Activated T-cell treated with anti-CD3 and anti-CD28 coated beads, Interleukin-2, amount 50 U/mL, for 24 hours (primary cell): ENCODE measurements around the gene TCAIM.

Source experiments
- DNase-seq: peaks from one replicate; pipeline ENCODE4 v3.0.0-alpha.2; 2020
- H3K27ac Mint-ChIP-seq: 2 replicates; pipeline ENCODE4 v1.8.0; 2020; ENCODE audit warnings: mild to moderate bottlenecking, mixed read lengths
- H3K27me3 Mint-ChIP-seq: 2 replicates; pipeline ENCODE4 v1.8.0; 2020; ENCODE audit warnings: mixed read lengths
- H3K36me3 Mint-ChIP-seq: 2 replicates; pipeline ENCODE4 v1.8.0; 2020; ENCODE audit warnings: low read depth, mixed read lengths
- H3K4me1 Mint-ChIP-seq: 2 replicates; pipeline ENCODE4 v1.8.0; 2020; ENCODE audit warnings: low read depth, mixed read lengths
- H3K4me3 Mint-ChIP-seq: 2 replicates; pipeline ENCODE4 v1.8.0; 2020; ENCODE audit warnings: mild to moderate bottlenecking, moderate library complexity, mixed read lengths
- H3K9me3 Mint-ChIP-seq: 2 replicates; pipeline ENCODE4 v1.8.0; 2020; ENCODE audit warnings: mixed read lengths

Gene TCAIM

GRCh38 chr3:44338010-44338827 is at the start of gene TCAIM:
Gene TCAIM, plus strand, starts transcription at chr3:44338766. Its CDS starts 16,017 bp downstream, at chr3:44354783.
- Mint-ChIP-seq H3K27ac (peak within 1 kb of the TSS; percentile 99), H3K27me3 (peaks cover 9% of the 10 kb centered on the region), H3K4me1 (peaks cover 29% of the 10 kb centered on the region), H3K9me3 (no peaks in the 10 kb centered on the region), H3K36me3 (peaks cover 20% of the 10 kb centered on the region), H3K4me3 (peak within 1 kb of the TSS; percentile 98)
- peak; percentile 99 for DNase-seq

GRCh38 chr3:44289882-44290462 is 48.6 kb upstream of the TCAIM start:
- no peaks in the 10 kb centered on the region for H3K9me3 Mint-ChIP-seq
- H3K27ac Mint-ChIP-seq = no peak overlapping the region
- H3K4me3 Mint-ChIP-seq = no peak overlapping the region
- H3K36me3 Mint-ChIP-seq = no peaks in the 10 kb centered on the region
- peaks cover 28% of the 10 kb centered on the region for H3K27me3 Mint-ChIP-seq
- H3K4me1 Mint-ChIP-seq = no peaks in the 10 kb centered on the region
- no peak for DNase-seq

- H3K27ac Mint-ChIP-seq = no peak overlapping the region
- no peaks in the 10 kb centered on the region for H3K9me3 Mint-ChIP-seq
- H3K4me3 Mint-ChIP-seq = no peak overlapping the region
- no peak for DNase-seq
- H3K27me3 Mint-ChIP-seq = peaks cover 41% of the 10 kb centered on the region
- H3K4me1 Mint-ChIP-seq = no peaks in the 10 kb centered on the region
- H3K36me3 Mint-ChIP-seq = no peaks in the 10 kb centered on the region
Measured at GRCh38 chr3:44292276-44292675, 46.3 kb upstream of the TCAIM start.

- peaks cover 41% of the 10 kb centered on the region for H3K27me3 Mint-ChIP-seq
- no peak overlapping the region for H3K27ac Mint-ChIP-seq
- DNase-seq = no peak
- H3K4me1 Mint-ChIP-seq = no peaks in the 10 kb centered on the region
- H3K36me3 Mint-ChIP-seq = no peaks in the 10 kb centered on the region
- H3K4me3 Mint-ChIP-seq = no peak overlapping the region
- H3K9me3 Mint-ChIP-seq = no peaks in the 10 kb centered on the region
Measured at GRCh38 chr3:44292947-44293346, 45.6 kb upstream of the TCAIM start.

- no peak for DNase-seq
- no peaks in the 10 kb centered on the region for H3K9me3 Mint-ChIP-seq
- no peak overlapping the region for H3K4me3 Mint-ChIP-seq
Measured at GRCh38 chr3:44297255-44297654, 41.3 kb upstream of the TCAIM start.

GRCh38 chr3:44301746-44302145 is 36.8 kb upstream of the TCAIM start:
- H3K4me3 Mint-ChIP-seq = no peak overlapping the region
- H3K27ac Mint-ChIP-seq = no peak overlapping the region
- no peaks in the 10 kb centered on the region for H3K36me3 Mint-ChIP-seq
- H3K9me3 Mint-ChIP-seq = no peaks in the 10 kb centered on the region
- peaks cover 12% of the 10 kb centered on the region for H3K27me3 Mint-ChIP-seq
- DNase-seq = no peak
- H3K4me1 Mint-ChIP-seq = peaks cover 6% of the 10 kb centered on the region

More at GRCh38 chr3:44297255-44297654, 41.3 kb upstream of the TCAIM start:
- Mint-ChIP-seq H3K36me3 (no peaks in the 10 kb centered on the region), H3K27ac (no peak overlapping the region), H3K4me1 (peaks cover 6% of the 10 kb centered on the region), H3K27me3 (peaks cover 24% of the 10 kb centered on the region)

GRCh38 chr3:44309500-44309899 is 29.1 kb upstream of the TCAIM start:
- Mint-ChIP-seq H3K36me3 (no peaks in the 10 kb centered on the region), H3K27ac (no peak overlapping the region), H3K4me3 (no peak overlapping the region), H3K4me1 (no peaks in the 10 kb centered on the region), H3K27me3 (peaks cover 20% of the 10 kb centered on the region), H3K9me3 (no peaks in the 10 kb centered on the region)
- DNase-seq = no peak

GRCh38 chr3:44318891-44319311 is 19.7 kb upstream of the TCAIM start:
- no peak for DNase-seq
- H3K36me3 Mint-ChIP-seq = no peaks in the 10 kb centered on the region
- no peaks in the 10 kb centered on the region for H3K9me3 Mint-ChIP-seq

GRCh38 chr3:44321335-44321734 is 17.2 kb upstream of the TCAIM start:
- H3K27ac Mint-ChIP-seq = no peak overlapping the region

More at GRCh38 chr3:44318891-44319311, 19.7 kb upstream of the TCAIM start:
- Mint-ChIP-seq H3K4me1 (peaks cover 3% of the 10 kb centered on the region), H3K4me3 (no peak overlapping the region), H3K27me3 (peaks cover 9% of the 10 kb centered on the region), H3K27ac (no peak overlapping the region)

GRCh38 chr3:44323341-44323955 is 15.1 kb upstream of the TCAIM start:
- Mint-ChIP-seq H3K27me3 (peaks cover 10% of the 10 kb centered on the region), H3K27ac (no peak overlapping the region), H3K4me3 (no peak overlapping the region), H3K36me3 (no peaks in the 10 kb centered on the region), H3K4me1 (peaks cover 3% of the 10 kb centered on the region), H3K9me3 (no peaks in the 10 kb centered on the region)
- peak; percentile 48 for DNase-seq

More at GRCh38 chr3:44321335-44321734, 17.2 kb upstream of the TCAIM start:
- H3K4me1 Mint-ChIP-seq = peaks cover 3% of the 10 kb centered on the region
- DNase-seq = no peak
- H3K9me3 Mint-ChIP-seq = no peaks in the 10 kb centered on the region
- no peak overlapping the region for H3K4me3 Mint-ChIP-seq
- H3K27me3 Mint-ChIP-seq = peaks cover 9% of the 10 kb centered on the region
- no peaks in the 10 kb centered on the region for H3K36me3 Mint-ChIP-seq

- Mint-ChIP-seq H3K36me3 (no peaks in the 10 kb centered on the region), H3K27ac (no peak overlapping the region), H3K4me3 (no peak overlapping the region), H3K4me1 (no peaks in the 10 kb centered on the region), H3K9me3 (no peaks in the 10 kb centered on the region), H3K27me3 (peaks cover 12% of the 10 kb centered on the region)
- DNase-seq = no peak
Measured at GRCh38 chr3:44324584-44324983, 14.0 kb upstream of the TCAIM start.

- no peak for DNase-seq
- Mint-ChIP-seq H3K27me3 (peaks cover 19% of the 10 kb centered on the region), H3K4me3 (no peak overlapping the region), H3K36me3 (no peaks in the 10 kb centered on the region), H3K27ac (no peak overlapping the region), H3K4me1 (no peaks in the 10 kb centered on the region), H3K9me3 (no peaks in the 10 kb centered on the region)
Measured at GRCh38 chr3:44326019-44326418, 12.5 kb upstream of the TCAIM start.

GRCh38 chr3:44326515-44326914 is 12.1 kb upstream of the TCAIM start:
- H3K4me3 Mint-ChIP-seq = no peak overlapping the region
- H3K27ac Mint-ChIP-seq = no peak overlapping the region
- H3K4me1 Mint-ChIP-seq = no peaks in the 10 kb centered on the region
- no peaks in the 10 kb centered on the region for H3K9me3 Mint-ChIP-seq
- DNase-seq = no peak
- H3K27me3 Mint-ChIP-seq = peaks cover 21% of the 10 kb centered on the region
- H3K36me3 Mint-ChIP-seq = no peaks in the 10 kb centered on the region

GRCh38 chr3:44329946-44330345 is 8.6 kb upstream of the TCAIM start:
- no peaks in the 10 kb centered on the region for H3K4me1 Mint-ChIP-seq
- no peak for DNase-seq
- H3K4me3 Mint-ChIP-seq = no peak overlapping the region
- no peaks in the 10 kb centered on the region for H3K36me3 Mint-ChIP-seq
- peaks cover 32% of the 10 kb centered on the region for H3K27me3 Mint-ChIP-seq
- H3K9me3 Mint-ChIP-seq = no peaks in the 10 kb centered on the region
- H3K27ac Mint-ChIP-seq = no peak overlapping the region

GRCh38 chr3:44330444-44330843 is 8.1 kb upstream of the TCAIM start:
- H3K4me3 Mint-ChIP-seq = no peak overlapping the region
- H3K27ac Mint-ChIP-seq = no peak overlapping the region
- no peaks in the 10 kb centered on the region for H3K4me1 Mint-ChIP-seq
- H3K27me3 Mint-ChIP-seq = peaks cover 33% of the 10 kb centered on the region
- no peak for DNase-seq
- no peaks in the 10 kb centered on the region for H3K36me3 Mint-ChIP-seq
- H3K9me3 Mint-ChIP-seq = no peaks in the 10 kb centered on the region
